Right cardiac atrium (tissue), 5 donors: ENCODE measurements around the gene TRANK1. TPM values are rescaled to one million over a fixed set of nuclear protein-coding genes. Genes with fewer than 3 reads are reported as not detected.
"Not testable (repeated sequence)": the region's sequence is repeated elsewhere in the genome, so short reads cannot be mapped to it uniquely, and the experiment has no call there.

Source experiments
- ATAC-seq, 2 donors: fragments of 200-7000 bp; cut with Tn5 transposase; one replicate each; pipeline versions ENCODE4 v1.8.0 to v1.9.1; 2020; ENCODE audit warnings: moderate library complexity in 2 of 2, mild to moderate bottlenecking in 1 of 2
- DNase-seq, 3 donors: peaks; one replicate each; pipeline ENCODE4 v3.0.0-alpha.2; 2020
- H3K27ac ChIP-seq: one replicate; pipeline ENCODE4 v1.5.1; 2013; ENCODE audit warnings: mild to moderate bottlenecking, low read length, control low read depth, moderate library complexity
- H3K27me3 ChIP-seq: one replicate; pipeline ENCODE4 v1.6.1; 2013; ENCODE audit not compliant: control insufficient read depth, insufficient read depth
- H3K4me1 ChIP-seq: one replicate; pipeline ENCODE4 v1.6.1; 2013; ENCODE audit warnings: low read length; ENCODE audit not compliant: control insufficient read depth, insufficient read depth
- H3K4me3 ChIP-seq: one replicate; pipeline ENCODE4 v1.5.1; 2013; ENCODE audit warnings: low read length, control low read depth
- H3K9me3 ChIP-seq: one replicate; pipeline ENCODE4 v1.6.1; 2013; ENCODE audit warnings: low read length; ENCODE audit not compliant: control insufficient read depth
- WGBS: extraction: QIAGEN DNeasy Blood & Tissue Kit; methylation state at CpG from one replicate; pipeline ENCODE4 v1.1.7; 2013; 5-methylcytosine and 5-hydroxymethylcytosine counted together
- intact Hi-C, 4 donors: fragments of 100-400 bp; cut with DNase I; formaldehyde crosslinking; loops; one replicate each; pipeline versions ENCODE4 v1.11.0 to v1.14.0; 2022 to 2023
- polyA plus RNA-seq: library from polyadenylated mRNA; stranded (reverse); fragments of 200-250 nt; gene quantifications from one replicate; pipeline ENCODE4 v1.2.3, GENCODE V29; 2013
- total RNA-seq, 4 donors: library from RNA; stranded (reverse); fragmentation: NEBNext Ultra II Directional; extraction: Animal tissue kit (Norgen Biotek cat#: 25700); gene quantifications; one replicate each; pipeline ENCODE4 v1.2.1, GENCODE V29; 2021
- donor health status: healthy with polysubstance abuse.
- donor health status: DM: no; HTN: yes; CAD: no.
- donor health status: DM: no; HTN: no; CAD: no.
- donor health status: DM: no; HTN: yes; CAD: no; lungs with severe emphysema.
- donor health status: DM: yes; HTN: yes; CAD: no.

Gene TRANK1
- total and polyA plus RNA-seq, 5 donors: 4.6 to 13.2 (median 10.9) TPM

DNA sequence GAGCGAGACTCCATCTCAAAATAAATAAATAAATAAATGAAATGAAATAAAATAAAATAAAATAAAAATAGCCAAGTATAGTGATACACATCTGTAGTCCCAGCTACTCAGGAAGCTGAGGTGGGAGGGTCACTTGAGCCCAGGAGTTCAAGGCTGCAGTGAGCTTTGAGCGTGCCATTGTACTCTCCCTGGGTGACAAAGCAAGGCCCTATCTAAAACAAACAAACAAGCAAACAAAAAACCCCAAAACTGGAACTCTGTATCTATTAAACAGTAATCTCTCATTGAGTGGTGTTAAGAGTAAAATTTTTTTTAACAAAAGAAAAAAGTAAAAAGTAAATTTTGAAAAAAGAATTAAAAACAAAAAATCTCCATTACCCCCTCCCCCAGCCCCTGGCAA, 27.3 kb upstream of the TRANK1 start:
- ATAC-seq (no peak), DNase-seq (no peak)
- no peaks in the 10 kb centered on the region for H3K9me3 ChIP-seq
- 90% methylated on average over 2 of the region's 2 CpGs for WGBS
- no peak overlapping the region for H3K4me3 ChIP-seq
- no peak overlapping the region for H3K27ac ChIP-seq
- peaks cover 5% of the 10 kb centered on the region for H3K4me1 ChIP-seq
- intact Hi-C loops: no loop called here
- no peaks in the 10 kb centered on the region for H3K27me3 ChIP-seq

DNA sequence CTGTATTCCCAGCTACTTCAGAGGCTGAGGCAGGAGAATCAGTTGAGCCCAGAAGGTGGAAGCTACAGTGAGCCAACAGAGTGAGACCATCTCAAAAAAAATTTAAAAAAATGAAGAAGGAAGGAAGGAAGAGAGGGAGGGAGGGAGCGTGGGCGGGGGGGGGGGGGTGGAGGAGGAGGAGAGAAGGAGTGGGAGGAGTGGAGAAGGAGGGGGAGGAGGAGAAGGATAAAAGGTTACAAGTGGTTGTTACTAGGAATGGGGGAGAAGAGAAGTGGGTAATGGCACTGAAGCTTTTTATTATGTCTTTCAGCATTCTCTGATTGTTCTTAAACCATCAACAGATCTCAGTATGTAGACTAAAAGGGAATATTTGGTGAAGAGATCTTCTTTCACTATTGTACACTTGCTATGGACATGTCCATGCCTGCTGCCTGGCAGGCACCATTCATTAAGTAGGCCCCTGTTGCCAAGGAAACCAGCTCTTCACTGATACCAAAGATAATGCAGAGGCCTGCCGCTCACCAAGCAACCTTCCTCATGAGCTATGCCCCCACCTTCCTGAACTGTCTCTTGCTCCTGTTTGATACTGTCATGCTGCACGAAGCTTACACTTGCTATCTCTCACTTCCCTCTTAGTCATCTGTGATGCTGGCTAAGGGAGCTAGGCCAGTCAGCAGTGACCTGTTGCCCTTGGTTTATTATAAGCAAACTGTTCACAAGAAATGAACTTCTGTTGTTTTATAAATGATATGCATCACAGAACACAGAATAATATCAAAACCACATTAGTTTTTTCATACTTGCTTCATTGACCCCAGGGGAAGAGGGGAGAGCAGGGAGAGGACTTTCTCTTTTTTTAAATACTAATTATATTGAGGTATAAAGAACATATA, 24.9 kb upstream of the TRANK1 start:
- DNase-seq: peak in 1 of 3 donors; percentile 24
- Histone ChIP-seq H3K4me1 (peaks cover 5% of the 10 kb centered on the region), H3K9me3 (no peaks in the 10 kb centered on the region), H3K4me3 (no peak overlapping the region), H3K27ac (peak overlapping the region; percentile 64), H3K27me3 (no peaks in the 10 kb centered on the region)
- WGBS: 12% methylated on average over 3 of the region's 4 CpGs
- peak; percentile 92 to 93 for ATAC-seq
- intact Hi-C loops: no loop called here

DNA sequence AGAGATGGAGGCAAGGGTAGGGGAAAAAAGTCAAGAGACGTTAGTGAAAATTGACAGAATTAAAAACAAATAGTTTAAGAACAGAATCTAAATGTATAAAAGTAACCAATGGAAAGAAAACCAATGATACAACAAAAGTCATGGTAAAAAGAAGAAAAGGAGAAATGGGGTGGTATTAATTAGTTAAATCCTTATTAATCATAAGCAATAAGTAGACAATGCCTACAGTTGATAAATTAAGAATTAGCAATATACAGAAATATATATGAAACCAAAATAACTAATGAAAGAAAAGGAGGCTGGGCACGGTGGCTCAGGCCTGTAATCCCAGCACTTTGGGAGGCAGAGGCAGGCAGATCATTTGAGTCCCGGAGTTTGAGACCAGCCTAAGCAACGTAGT, 24.2 kb upstream of the TRANK1 start:
- intact Hi-C loops: no loop called here
- ATAC-seq (no peak), DNase-seq (no peak)
- H3K27me3 ChIP-seq: no peaks in the 10 kb centered on the region
- no peaks in the 10 kb centered on the region for H3K9me3 ChIP-seq
- peaks cover 5% of the 10 kb centered on the region for H3K4me1 ChIP-seq
- 82% methylated on average over 4 of the region's 4 CpGs for WGBS
- H3K4me3 ChIP-seq: no peak overlapping the region
- peak overlapping the region; percentile 13 for H3K27ac ChIP-seq

DNA sequence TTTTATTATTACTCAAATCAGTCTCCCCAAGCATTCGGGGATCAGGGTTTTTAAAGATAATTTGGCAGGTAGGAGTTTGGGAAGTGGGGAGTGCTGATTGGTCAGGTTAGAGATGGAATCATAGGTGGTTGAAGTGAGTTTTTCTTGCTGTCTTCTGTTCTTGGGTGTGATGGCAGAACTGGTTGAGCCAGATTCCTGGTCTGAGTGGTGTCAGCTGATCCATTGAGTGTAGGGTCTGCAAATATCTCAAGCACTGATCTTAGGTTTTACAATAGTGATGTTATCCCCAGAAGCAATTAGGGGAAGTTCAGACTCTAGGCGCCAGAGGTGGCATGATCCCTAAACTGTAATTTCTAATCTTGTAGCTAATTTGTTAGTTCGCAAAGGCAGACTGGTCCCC, 20.6 kb upstream of the TRANK1 start:
- H3K27ac ChIP-seq: no peak overlapping the region
- intact Hi-C loops: no loop called here
- H3K9me3 ChIP-seq: no peaks in the 10 kb centered on the region
- no peak for ATAC-seq
- WGBS: 84% methylated on average over 3 of the region's 3 CpGs
- no peak overlapping the region for H3K4me3 ChIP-seq
- H3K27me3 ChIP-seq: no peaks in the 10 kb centered on the region
- DNase-seq: no peak
- H3K4me1 ChIP-seq: peaks cover 3% of the 10 kb centered on the region

DNA sequence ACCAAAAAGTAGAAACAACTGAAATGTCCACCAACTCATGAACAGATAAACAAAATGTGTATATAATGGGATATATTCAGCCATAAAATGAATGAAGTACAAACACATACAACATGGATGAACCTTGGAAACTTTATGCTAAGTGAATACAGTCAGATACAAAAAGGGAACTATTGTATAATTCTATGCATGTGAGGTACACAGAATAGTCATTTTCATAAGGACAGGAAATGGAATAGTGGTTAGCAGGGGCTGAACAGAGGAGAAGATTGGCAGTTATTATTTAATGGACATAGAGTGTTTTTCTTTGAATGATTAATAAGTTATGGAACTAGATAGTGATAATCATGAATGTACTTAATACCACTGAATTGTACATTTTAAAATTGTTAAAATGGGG, 20.0 kb upstream of the TRANK1 start:
- no peak for DNase-seq
- H3K9me3 ChIP-seq: no peaks in the 10 kb centered on the region
- intact Hi-C loops: no loop called here
- no peak overlapping the region for H3K27ac ChIP-seq
- H3K4me1 ChIP-seq: peaks cover 1% of the 10 kb centered on the region
- no peaks in the 10 kb centered on the region for H3K27me3 ChIP-seq
- H3K4me3 ChIP-seq: no peak overlapping the region
- ATAC-seq: no peak

DNA sequence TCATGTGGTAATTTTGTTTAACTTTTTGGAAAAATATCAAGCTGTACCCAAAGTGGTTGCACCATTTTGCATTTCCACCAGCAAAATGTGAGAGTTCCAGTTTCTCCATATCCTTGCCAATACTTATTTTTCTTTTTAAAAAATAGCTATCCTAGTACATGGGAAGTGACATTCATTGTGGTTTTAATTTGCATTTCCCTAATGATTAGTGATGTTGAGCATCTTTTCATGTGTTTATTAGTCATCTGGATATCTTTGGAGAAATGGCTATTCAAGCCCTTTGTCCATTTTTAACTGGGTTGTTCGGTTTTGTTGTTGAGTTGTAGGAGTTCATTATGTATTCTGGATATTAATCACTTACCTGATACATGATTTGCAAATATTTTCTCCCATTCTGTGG, 19.5 kb upstream of the TRANK1 start:
- Histone ChIP-seq H3K27me3 (no peaks in the 10 kb centered on the region), H3K27ac (no peak overlapping the region), H3K4me1 (no peaks in the 10 kb centered on the region), H3K4me3 (no peak overlapping the region), H3K9me3 (no peaks in the 10 kb centered on the region)
- intact Hi-C loops: no loop called here
- no peak for DNase-seq
- no peak for ATAC-seq
- WGBS: 92% methylated on average over 1 of the region's 1 CpG

DNA sequence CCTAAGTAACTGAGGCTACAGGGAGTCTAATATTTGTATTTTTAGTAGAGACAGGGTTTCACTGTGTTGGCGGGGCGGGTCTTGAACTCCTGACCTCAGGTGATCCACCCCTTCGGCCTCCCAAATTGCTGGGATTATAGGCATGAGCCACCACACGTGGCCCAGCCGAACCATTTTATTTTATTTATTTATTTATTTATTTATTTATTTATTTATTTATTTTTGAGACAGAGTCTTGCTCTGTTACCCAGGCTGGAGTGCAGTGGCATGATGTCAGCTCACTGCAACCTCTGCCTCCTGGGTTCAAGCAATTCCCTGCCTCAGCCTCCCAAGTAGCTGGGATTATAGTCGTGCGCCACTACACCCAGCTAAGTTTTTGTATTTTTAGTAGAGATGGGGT, 18.2 kb upstream of the TRANK1 start:
- H3K27me3 ChIP-seq, H3K4me1 ChIP-seq, H3K4me3 ChIP-seq, DNase-seq, intact Hi-C loops, ATAC-seq, H3K9me3 ChIP-seq, H3K27ac ChIP-seq: not testable (repeated sequence)
- WGBS: 98% methylated on average over 7 of the region's 7 CpGs

DNA sequence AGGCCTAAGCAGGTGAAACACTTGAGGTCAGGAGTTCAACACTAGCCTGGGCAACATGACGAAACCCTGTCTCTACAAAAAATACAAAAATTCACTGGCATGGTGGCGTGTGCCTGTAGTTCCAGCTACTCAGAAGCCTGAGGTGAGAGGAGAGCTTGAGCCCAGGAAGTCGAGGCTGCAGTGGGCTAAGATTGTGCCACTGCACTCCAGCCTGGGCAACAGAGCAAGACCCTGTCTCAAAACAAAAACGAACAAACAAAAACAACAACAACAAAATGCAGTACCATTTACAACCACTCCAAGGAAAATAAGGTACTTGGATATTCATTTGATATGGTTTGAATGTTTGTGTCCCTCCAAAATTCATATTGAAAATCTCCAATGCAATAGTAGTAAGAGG, 15.6 kb upstream of the TRANK1 start:
- ATAC-seq (no peak), DNase-seq (no peak)
- Histone ChIP-seq H3K4me1 (no peaks in the 10 kb centered on the region), H3K27me3 (no peaks in the 10 kb centered on the region), H3K9me3 (no peaks in the 10 kb centered on the region), H3K4me3 (no peak overlapping the region), H3K27ac (no peak overlapping the region)
- intact Hi-C loops: no loop called here
- WGBS: 89% methylated on average over 4 of the region's 4 CpGs

DNA sequence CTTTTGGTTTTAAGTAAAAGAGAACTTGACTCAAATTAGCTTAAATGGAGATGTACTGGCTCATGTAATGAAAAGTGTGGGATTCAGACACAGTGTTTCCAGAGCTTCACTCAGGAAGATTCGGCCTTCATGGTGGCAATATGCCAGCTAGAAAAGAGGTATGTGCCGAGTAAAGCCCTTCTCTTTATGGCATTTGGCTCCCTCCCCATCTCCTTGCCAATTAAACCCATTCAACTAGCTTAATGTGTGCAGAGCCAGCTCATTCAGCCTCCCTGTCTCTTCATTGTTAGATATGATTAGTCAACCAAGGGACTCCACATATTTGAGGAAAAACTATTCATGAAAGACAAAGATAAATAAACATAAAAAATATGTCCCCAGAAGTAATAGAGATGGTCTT, 15.0 kb upstream of the TRANK1 start:
- no peak overlapping the region for H3K4me3 ChIP-seq
- H3K4me1 ChIP-seq: no peaks in the 10 kb centered on the region
- intact Hi-C loops: loop anchor here (5.0 to 10.0 kb wide), 6 partner anchors 53 to 228 kb away; no protein-coding TSS in a partner anchor
- no peaks in the 10 kb centered on the region for H3K27me3 ChIP-seq
- DNase-seq (no peak), ATAC-seq (no peak)
- H3K9me3 ChIP-seq: no peaks in the 10 kb centered on the region
- WGBS: 30% methylated on average over 2 of the region's 2 CpGs
- no peak overlapping the region for H3K27ac ChIP-seq

DNA sequence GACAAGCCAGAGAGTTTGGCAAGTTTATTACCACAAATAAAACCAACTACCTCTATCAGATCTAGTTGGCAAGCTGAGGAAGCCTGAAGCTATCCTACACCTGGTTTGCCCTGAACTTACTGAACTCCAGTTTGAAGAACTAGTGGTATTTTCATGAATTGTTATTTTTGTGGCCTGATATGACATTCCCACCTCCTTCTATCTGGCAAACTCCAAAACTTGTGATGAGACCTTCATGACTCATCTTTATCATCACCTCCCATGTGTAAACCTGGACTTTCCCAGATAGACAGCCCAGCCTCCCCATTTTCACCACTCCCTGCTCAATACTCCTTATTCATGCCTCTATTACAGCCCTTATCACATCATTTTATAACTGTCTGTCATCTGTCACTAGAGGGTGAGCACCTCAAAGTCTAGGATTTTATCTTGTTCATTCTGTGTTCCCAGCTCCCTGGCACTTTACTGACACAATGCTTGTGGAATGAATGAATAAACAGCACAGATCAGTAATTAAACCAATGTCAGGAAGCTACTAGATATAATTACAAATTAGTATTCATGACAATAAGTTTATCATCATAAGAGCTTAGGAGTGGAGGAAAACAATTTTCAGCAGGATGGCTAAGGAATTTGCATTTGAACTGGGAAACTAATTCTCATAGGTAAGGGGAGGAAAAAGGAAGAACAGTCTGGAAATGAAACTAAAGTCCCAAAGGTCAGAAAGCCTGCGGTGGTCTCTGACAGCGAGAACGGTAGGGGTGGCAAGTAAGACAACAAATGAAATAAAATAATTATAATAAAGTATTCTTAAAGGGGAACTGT, 13.2 kb upstream of the TRANK1 start:
- Histone ChIP-seq H3K27me3 (no peaks in the 10 kb centered on the region), H3K4me3 (no peak overlapping the region), H3K27ac (no peak overlapping the region), H3K9me3 (no peaks in the 10 kb centered on the region), H3K4me1 (no peaks in the 10 kb centered on the region)
- intact Hi-C loops: loop anchor here (5.0 to 10.0 kb wide), 6 partner anchors 51 to 226 kb away; no protein-coding TSS in a partner anchor
- DNase-seq (no peak), ATAC-seq (peak; percentile 24 to 63)
- WGBS: 29% methylated on average over 3 of the region's 3 CpGs

DNA sequence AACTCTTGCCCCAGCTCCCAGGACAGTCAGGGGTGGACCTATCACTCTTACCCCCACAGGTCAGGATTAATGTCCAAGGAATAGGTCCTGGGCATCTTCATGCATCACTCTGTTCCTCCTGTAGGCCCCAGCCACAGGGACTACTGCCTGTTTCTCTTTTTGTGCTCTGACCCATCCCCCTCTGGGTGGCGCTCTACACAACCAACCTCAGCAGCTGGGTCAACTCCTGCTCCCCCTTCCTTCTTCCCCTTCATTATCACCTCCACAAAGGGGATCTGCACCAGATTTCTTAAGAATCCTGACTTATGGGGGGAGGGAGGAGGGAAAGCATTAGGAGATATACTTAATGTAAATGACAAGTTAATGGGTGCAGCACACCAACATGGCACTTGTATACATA, 12.2 kb upstream of the TRANK1 start:
- DNase-seq (no peak), ATAC-seq (no peak)
- intact Hi-C loops: loop anchor here (5.0 to 10.0 kb wide), 6 partner anchors 50 to 225 kb away; no protein-coding TSS in a partner anchor
- no peak overlapping the region for H3K27ac ChIP-seq
- H3K4me1 ChIP-seq: no peaks in the 10 kb centered on the region
- 88% methylated on average over 1 of the region's 1 CpG for WGBS
- H3K27me3 ChIP-seq: no peaks in the 10 kb centered on the region
- no peak overlapping the region for H3K4me3 ChIP-seq
- no peaks in the 10 kb centered on the region for H3K9me3 ChIP-seq
